LNCAP (cell line): Measurements from ENCODE around the gene TBC1D7.

Source experiments
- TF ChIP-seq, protein P1 (sequence below): fragments of 450-650 bp; IDR thresholded peaks from 2 replicates; pipeline ENCODE4 v1.5.1; 2017; ENCODE audit warnings: mild to moderate bottlenecking

TBC1D7 gene

DNA sequence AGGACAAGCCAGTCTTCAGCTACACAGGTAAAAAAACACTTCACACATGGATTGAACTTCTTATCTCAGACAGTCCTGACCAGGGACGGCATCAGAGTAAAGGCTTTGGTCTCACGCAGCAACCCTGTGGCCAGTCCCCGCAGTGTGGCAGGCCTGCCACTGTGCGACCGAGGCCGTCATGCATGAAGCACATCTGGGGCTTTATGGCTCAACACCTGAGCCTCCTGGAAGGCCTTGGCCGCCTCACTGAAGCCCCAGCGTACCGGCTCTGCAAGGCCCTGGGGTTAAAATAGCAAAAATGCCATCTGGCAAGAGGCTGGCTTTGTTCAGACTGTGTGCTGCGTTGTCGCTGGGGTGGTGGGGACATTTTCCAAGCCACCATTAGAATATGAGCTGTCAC, 32.8 kb downstream of the TBC1D7 start:
- TF ChIP-seq, protein P1, sequence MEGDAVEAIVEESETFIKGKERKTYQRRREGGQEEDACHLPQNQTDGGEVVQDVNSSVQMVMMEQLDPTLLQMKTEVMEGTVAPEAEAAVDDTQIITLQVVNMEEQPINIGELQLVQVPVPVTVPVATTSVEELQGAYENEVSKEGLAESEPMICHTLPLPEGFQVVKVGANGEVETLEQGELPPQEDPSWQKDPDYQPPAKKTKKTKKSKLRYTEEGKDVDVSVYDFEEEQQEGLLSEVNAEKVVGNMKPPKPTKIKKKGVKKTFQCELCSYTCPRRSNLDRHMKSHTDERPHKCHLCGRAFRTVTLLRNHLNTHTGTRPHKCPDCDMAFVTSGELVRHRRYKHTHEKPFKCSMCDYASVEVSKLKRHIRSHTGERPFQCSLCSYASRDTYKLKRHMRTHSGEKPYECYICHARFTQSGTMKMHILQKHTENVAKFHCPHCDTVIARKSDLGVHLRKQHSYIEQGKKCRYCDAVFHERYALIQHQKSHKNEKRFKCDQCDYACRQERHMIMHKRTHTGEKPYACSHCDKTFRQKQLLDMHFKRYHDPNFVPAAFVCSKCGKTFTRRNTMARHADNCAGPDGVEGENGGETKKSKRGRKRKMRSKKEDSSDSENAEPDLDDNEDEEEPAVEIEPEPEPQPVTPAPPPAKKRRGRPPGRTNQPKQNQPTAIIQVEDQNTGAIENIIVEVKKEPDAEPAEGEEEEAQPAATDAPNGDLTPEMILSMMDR: no peak

DNA sequence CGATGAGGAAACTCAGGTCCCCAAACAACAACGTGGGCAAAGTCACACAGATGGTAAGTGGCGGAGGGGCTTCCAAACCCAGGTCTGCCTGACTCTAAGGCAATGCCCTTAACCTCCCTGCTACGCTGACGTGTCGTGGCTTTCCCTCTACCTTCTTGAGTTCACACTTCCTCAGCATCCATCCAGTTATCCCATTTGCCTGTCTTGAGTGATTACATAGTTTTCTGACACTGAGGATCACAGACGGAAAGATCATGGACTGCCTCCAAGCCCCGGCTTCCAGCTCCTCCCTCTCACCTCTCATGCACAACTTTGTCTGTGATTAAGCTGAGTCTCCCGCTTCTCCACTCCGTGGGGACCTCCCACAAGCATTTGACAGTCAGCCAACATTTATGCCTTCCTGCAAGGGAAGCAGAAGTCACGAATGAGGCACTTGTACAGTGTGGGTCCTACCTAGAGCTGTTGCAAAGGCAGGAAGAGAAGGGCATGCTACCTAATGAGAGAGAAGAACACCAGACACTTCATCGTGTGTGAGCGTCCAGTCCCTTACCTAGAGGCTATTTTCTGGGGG, 33.8 kb downstream of the TBC1D7 start:
- TF ChIP-seq, protein P1: no peak

DNA sequence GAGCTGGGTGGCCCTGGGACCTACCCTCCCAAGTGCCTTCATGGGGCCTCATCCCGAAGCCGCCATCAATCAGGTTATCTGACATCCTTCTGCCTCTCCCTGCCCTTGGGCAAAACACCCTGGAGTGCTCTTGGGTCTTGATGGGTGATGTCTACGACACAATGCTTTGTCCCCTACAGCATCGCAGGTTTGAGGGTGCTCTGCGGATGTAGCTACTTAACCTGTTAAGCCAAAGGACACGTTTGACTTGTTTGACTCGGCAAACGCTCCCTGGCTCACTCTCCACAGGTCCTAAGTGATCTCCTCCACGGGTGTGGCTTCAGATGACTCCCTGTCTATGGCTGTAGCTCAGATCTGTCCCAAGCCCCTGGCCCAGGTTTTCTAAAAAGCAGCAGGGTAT, 35.6 kb downstream of the TBC1D7 start:
- TF ChIP-seq, protein P1: no peak

DNA sequence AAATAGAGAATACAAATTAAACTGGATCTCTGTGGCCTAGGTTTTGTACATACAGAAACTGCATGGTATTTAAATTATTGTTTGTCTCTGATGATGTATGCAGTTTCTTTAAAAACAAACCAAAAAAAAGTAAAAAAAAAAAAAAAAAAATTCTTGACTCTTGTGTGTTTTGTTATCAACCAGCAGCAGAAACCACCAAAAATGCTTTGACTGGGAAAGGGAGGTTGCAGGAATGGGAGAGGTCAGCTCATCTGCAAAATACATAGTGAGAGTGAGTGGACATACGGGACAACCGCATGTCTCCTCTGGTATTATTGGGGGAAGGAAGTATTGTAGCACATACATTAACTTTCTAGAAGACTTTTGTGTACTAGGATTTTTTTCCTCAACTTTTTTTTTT, 38.0 kb downstream of the TBC1D7 start:
- TF ChIP-seq, protein P1: no peak

DNA sequence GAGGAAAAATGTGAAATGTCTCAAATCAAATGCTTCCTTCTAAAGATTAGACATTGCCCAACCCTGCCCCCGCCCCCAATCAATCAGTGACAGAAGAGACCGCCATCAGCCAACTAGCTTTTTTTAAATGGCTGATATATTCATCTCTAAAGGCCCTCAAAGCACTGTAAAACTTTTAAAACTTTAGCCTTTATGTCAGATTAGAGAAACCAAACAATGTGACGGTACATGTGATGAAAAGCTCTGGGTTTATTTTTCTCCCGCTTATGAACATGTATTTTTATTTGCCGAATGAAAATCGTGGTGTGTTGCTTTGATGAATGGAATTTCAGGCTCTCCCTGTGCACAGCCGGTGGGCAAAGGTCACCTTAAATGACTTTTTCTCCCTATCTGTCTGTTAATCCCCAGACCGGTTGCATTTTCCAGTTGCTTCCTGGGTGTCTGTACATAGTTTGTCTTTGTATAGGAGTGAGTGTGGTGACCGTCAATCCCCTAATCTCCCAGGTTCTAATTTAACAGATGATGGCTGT, 38.5 kb downstream of the TBC1D7 start:
- TF ChIP-seq, protein P1: no peak

DNA sequence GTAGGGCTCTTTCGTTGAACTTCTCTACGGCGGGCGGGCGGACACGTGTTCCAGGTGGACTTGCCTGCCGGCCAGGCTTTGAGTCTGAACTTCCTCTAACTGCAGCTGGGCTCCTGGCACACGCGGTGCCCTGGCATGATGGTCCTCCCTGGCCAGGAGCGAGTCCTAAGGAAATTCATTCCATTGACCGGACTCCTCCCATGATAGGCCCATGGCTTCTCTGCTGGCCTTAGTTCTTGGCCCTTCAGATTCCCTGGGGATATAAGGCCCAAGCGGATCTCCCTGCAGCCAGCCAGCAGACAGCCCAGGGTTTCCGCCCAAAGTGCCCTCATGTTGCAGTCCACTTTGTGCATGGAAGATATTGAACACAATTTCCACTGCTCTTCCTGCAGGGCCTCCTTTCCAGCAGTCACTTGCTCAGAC, 39.4 kb downstream of the TBC1D7 start:
- TF ChIP-seq, protein P1: no peak

DNA sequence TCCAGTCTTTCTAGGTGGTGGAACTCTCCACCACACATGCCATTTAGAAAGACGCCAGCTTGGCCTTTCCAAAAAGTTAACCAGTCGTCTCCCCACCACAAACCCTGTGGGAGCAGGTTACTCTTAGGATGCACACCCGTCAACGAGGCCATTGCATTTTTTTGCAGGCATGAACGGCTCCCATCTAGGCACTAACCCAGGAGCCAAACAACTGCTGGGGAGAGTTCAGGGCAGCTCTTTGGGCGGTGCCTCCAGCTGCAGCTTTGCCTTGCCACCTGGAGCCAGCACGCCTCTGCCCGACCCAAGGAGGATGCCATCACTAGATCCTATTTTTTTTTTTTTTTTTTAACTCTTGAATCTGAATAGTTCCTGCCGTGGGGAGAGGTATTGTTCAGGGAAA, 39.9 kb downstream of the TBC1D7 start:
- TF ChIP-seq, protein P1: no peak

DNA sequence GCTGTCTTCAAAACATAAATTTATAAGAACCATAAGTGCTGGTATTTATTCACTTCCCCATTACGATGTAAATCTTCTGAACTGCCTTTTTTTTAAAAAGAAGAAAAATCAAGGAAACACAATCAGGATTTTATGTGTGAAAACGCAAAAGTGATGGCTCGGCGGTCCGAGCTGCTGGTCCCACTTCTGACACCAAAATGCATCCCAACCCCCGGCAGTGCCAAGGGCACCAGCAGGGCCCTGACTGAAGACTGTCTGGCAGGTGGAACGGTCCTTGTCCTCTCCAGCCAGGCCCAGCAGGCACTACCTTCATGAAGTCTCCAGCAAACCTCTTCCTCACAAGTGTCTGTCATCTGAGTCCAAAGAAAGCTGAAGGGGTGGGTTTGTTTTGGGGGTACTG, 41.2 kb downstream of the TBC1D7 start:
- TF ChIP-seq, protein P1: no peak
